T-helper 22 cell (primary cell): Measurements from ENCODE around the gene KCNJ9.
"Not testable (repeated sequence)": the region's sequence is repeated elsewhere in the genome, so short reads cannot be mapped to it uniquely, and the experiment has no call there.

Experiments
- DNase-seq: peaks from one replicate; pipeline ENCODE4 v3.0.0-alpha.2; 2020; ENCODE audit warnings: low read depth

KCNJ9 gene

GRCh38 chr1:160081261-160081936 is at the start of gene KCNJ9:
KCNJ9 (plus strand) TSS chr1:160081538; CDS start chr1:160084031, 2,493 bp downstream.
- no peak for DNase-seq

GRCh38 chr1:160032165-160032820 is 49.0 kb upstream of the KCNJ9 start:
- DNase-seq: no peak

GRCh38 chr1:160040476-160040875 is 40.9 kb upstream of the KCNJ9 start:
- DNase-seq: no peak

- DNase-seq: no peak
Observed at GRCh38 chr1:160043543-160043942, 37.8 kb upstream of the KCNJ9 start.

GRCh38 chr1:160045653-160046052 is 35.7 kb upstream of the KCNJ9 start:
- DNase-seq: no peak

- DNase-seq: no peak
Observed at GRCh38 chr1:160046494-160047110, 34.7 kb upstream of the KCNJ9 start.

- no peak for DNase-seq
Observed at GRCh38 chr1:160047111-160047991, 34.0 kb upstream of the KCNJ9 start.

GRCh38 chr1:160048335-160048734 is 33.0 kb upstream of the KCNJ9 start:
- DNase-seq: no peak

GRCh38 chr1:160049101-160049500 is 32.2 kb upstream of the KCNJ9 start:
- DNase-seq: no peak

GRCh38 chr1:160050182-160050581 is 31.2 kb upstream of the KCNJ9 start:
- not testable (repeated sequence) for DNase-seq

GRCh38 chr1:160050619-160051018 is 30.7 kb upstream of the KCNJ9 start:
- DNase-seq: no peak

GRCh38 chr1:160052936-160053335 is 28.4 kb upstream of the KCNJ9 start:
- no peak for DNase-seq

GRCh38 chr1:160053548-160054365 is 27.6 kb upstream of the KCNJ9 start:
- no peak for DNase-seq

GRCh38 chr1:160056648-160057169 is 24.6 kb upstream of the KCNJ9 start:
- DNase-seq: no peak

- no peak for DNase-seq
Observed at GRCh38 chr1:160058087-160058486, 23.3 kb upstream of the KCNJ9 start.

GRCh38 chr1:160061369-160062229 is 19.7 kb upstream of the KCNJ9 start:
- DNase-seq: no peak

- DNase-seq: no peak
Observed at GRCh38 chr1:160062230-160062532, 19.2 kb upstream of the KCNJ9 start.

- DNase-seq: no peak
Observed at GRCh38 chr1:160063176-160063575, 18.2 kb upstream of the KCNJ9 start.

GRCh38 chr1:160064164-160064563 is 17.2 kb upstream of the KCNJ9 start:
- DNase-seq: no peak

- DNase-seq: no peak
Observed at GRCh38 chr1:160064746-160065145, 16.6 kb upstream of the KCNJ9 start.
